ENCODE measurements around the gene ZNF154. TPM values are rescaled to one million over a fixed set of nuclear protein-coding genes. Genes with fewer than 3 reads are reported as not detected.

ZNF154 gene
- total RNA-seq (1 to 10 TPM; 1.1 to 2.8 (median 2.2) TPM), polyA plus RNA-seq (1 to 10 TPM in 1 of 3 donors, under 1 TPM in 2; 0.61 to 1.4 (median 0.68) TPM)
- long read RNA-seq, donor 1, partial matches to known transcripts, result 0 of 1 reads
- long read RNA-seq, donor 1, other reads (novel, unspliced or antisense), result 1 of 1 reads
- long read RNA-seq, donor 2, partial matches to known transcripts, result 0 of 3 reads
- long read RNA-seq, donor 2, other reads (novel, unspliced or antisense), result 2 of 3 reads

GRCh38 chr19:57708641-57709361, at the start of gene ZNF154:
TSS of gene ZNF154 (minus strand) at chr19:57709204. CDS start at chr19:57708971, 233 bp downstream.
- peak; percentile 18 to 61 for DNase-seq
- H3K4me3 ChIP-seq, result peak within 1 kb of the TSS; percentile 78

GRCh38 chr19:57757941-57758340, 48.9 kb upstream of the ZNF154 start:
- Histone ChIP-seq H3K36me3 (ENCODE audit: insufficient read depth in 1 of 2, low read depth in 1 of 2) (peaks cover 14 to 88% of the 10 kb centered on the region in 2 donors), H3K9me3 (peaks cover 23% of the 10 kb centered on the region), H3K4me3 (no peak overlapping the region), H3K27me3 (ENCODE audit: insufficient read depth in 3 of 3, low read length in 2 of 3) (no peaks in the 10 kb centered on the region), H3K27ac (no peak overlapping the region), H3K4me1 (no peaks in the 10 kb centered on the region)
- intact Hi-C loops (cut with DNase I), result no loop called here
- TF ChIP-seq, protein P1, sequence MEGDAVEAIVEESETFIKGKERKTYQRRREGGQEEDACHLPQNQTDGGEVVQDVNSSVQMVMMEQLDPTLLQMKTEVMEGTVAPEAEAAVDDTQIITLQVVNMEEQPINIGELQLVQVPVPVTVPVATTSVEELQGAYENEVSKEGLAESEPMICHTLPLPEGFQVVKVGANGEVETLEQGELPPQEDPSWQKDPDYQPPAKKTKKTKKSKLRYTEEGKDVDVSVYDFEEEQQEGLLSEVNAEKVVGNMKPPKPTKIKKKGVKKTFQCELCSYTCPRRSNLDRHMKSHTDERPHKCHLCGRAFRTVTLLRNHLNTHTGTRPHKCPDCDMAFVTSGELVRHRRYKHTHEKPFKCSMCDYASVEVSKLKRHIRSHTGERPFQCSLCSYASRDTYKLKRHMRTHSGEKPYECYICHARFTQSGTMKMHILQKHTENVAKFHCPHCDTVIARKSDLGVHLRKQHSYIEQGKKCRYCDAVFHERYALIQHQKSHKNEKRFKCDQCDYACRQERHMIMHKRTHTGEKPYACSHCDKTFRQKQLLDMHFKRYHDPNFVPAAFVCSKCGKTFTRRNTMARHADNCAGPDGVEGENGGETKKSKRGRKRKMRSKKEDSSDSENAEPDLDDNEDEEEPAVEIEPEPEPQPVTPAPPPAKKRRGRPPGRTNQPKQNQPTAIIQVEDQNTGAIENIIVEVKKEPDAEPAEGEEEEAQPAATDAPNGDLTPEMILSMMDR (IDR thresholded peaks at IDR 0.05), result no peak
- WGBS, 3 donors, result 96 to 99% (median 98%) methylated on average over 2 of the region's 2 CpGs
- DNase-seq (no peak), ATAC-seq (no peak)

More at GRCh38 chr19:57708641-57709361, at the start of gene ZNF154:
- peak; percentile 62 to 86 (median 74) for ATAC-seq
- intact Hi-C loops (cut with DNase I), result no loop called here
- Histone ChIP-seq H3K4me1 (no peaks in the 10 kb centered on the region), H3K27ac (peak within 1 kb of the TSS; percentile 80), H3K27me3 (ENCODE audit: insufficient read depth in 3 of 3, low read length in 2 of 3) (no peaks in the 10 kb centered on the region), H3K36me3 (ENCODE audit: insufficient read depth in 1 of 2, low read depth in 1 of 2) (peaks cover 6 to 19% of the 10 kb centered on the region in 2 donors), H3K9me3 (peaks cover 17% of the 10 kb centered on the region)
- TF ChIP-seq, protein P1 (IDR thresholded peaks at IDR 0.05), result no peak
- WGBS, 3 donors, result 1 to 2% (median 2%) methylated on average over 51 to 53 of the region's 53 CpGs

GRCh38 chr19:57755031-57755430, 46.0 kb upstream of the ZNF154 start:
- Histone ChIP-seq H3K27ac (no peak overlapping the region), H3K4me1 (no peaks in the 10 kb centered on the region), H3K36me3 (ENCODE audit: insufficient read depth in 1 of 2, low read depth in 1 of 2) (peaks cover 28 to 96% of the 10 kb centered on the region in 2 donors), H3K27me3 (ENCODE audit: insufficient read depth in 3 of 3, low read length in 2 of 3) (no peaks in the 10 kb centered on the region), H3K4me3 (no peak overlapping the region), H3K9me3 (peaks cover 28% of the 10 kb centered on the region)
- ATAC-seq (no peak), DNase-seq (no peak)
- 78 to 94% (median 83%) methylated on average over 4 of the region's 4 CpGs for WGBS, 3 donors
- intact Hi-C loops (cut with DNase I), result no loop called here
- TF ChIP-seq, protein P1 (IDR thresholded peaks at IDR 0.05), result no peak

- no peak for DNase-seq
- intact Hi-C loops (cut with DNase I), result no loop called here
- peaks cover 8% of the 10 kb centered on the region for H3K4me1 ChIP-seq
- no peak overlapping the region for H3K27ac ChIP-seq
- TF ChIP-seq, protein P1 (IDR thresholded peaks at IDR 0.05), result no peak
- no peak for ATAC-seq
- peaks cover 28 to 95% of the 10 kb centered on the region in 2 donors for H3K36me3 ChIP-seq (ENCODE audit: insufficient read depth in 1 of 2, low read depth in 1 of 2)
- no peak overlapping the region for H3K4me3 ChIP-seq
- H3K27me3 ChIP-seq (ENCODE audit: insufficient read depth in 3 of 3, low read length in 2 of 3), result no peaks in the 10 kb centered on the region
- WGBS, 3 donors, result 95 to 96% (median 96%) methylated on average over 10 of the region's 10 CpGs
- peaks cover 36% of the 10 kb centered on the region for H3K9me3 ChIP-seq
Observed at GRCh38 chr19:57754091-57754673, 45.2 kb upstream of the ZNF154 start.

All from psoas muscle (tissue), 8 donors.